PC-3 (cell line): ENCODE results near the gene KLF14. TPM values are rescaled to one million over a fixed set of nuclear protein-coding genes. Genes with fewer than 3 reads are reported as not detected.
A peak's percentile ranks its signal among the peaks of the same experiment; 100 is the strongest.
"Not testable (repeated sequence)": the region's sequence is repeated elsewhere in the genome, so short reads cannot be mapped to it uniquely, and the experiment has no call there.

Experiments
- ATAC-seq: fragments of 200-7000 bp; cut with Tn5 transposase; 2 replicates; pipeline ENCODE4 v1.9.1; 2020; ENCODE audit warnings: mild to moderate bottlenecking, moderate library complexity
- BruUV-seq: library from RNA; stranded (reverse); fragments of 400-500 nt; replicated peaks from 2 replicates; lab custom pipeline; 2021; lab: Mats Ljungman, UMichigan
- CTCF ChIA-PET: fragments of 300-600 bp; sonication (Branson Sonifier 250); formaldehyde crosslinking; loops from one replicate; lab custom pipeline; 2022; ENCODE audit warnings: antibody characterized with exemption; lab: Charles Lee
- POLR2A ChIA-PET: fragments of 300-600 bp; sonication (Branson Sonifier 250); formaldehyde crosslinking; loops from one replicate; lab custom pipeline; 2022; ENCODE audit warnings: antibody characterized with exemption; ENCODE audit not compliant: unreplicated experiment; lab: Charles Lee
- DNase-seq: peaks from one replicate; pipeline ENCODE4 v3.0.0-alpha.2; 2015
- H2AFZ ChIP-seq: fragments of 300-600 bp; sonication (generic); 2 replicates; pipeline ENCODE4 v1.6.0; 2016; ENCODE audit warnings: antibody characterized with exemption, low read length
- H3F3A ChIP-seq: fragments of 300-600 bp; sonication (generic); one replicate; pipeline ENCODE4 v1.6.0; 2017; ENCODE audit warnings: antibody characterized with exemption, low read length, control low read depth, mild to moderate bottlenecking; ENCODE audit not compliant: unreplicated experiment
- H3K27ac ChIP-seq: fragments of 300-600 bp; sonication (generic); 2 replicates; pipeline ENCODE4 v1.5.1; 2016; ENCODE audit warnings: mild to moderate bottlenecking, low read length
- H3K27me3 ChIP-seq: fragments of 300-600 bp; sonication (generic); 2 replicates; pipeline ENCODE4 v1.6.1; 2016; ENCODE audit warnings: low read length, mixed read lengths
- H3K36me3 ChIP-seq: fragments of 300-600 bp; sonication (generic); 2 replicates; pipeline ENCODE4 v1.6.1; 2016; ENCODE audit warnings: low read depth, mixed run types, low read length, mixed read lengths
- H3K4me1 ChIP-seq: fragments of 300-600 bp; sonication (generic); 2 replicates; pipeline ENCODE4 v1.5.1; 2016; ENCODE audit warnings: low read length; ENCODE audit not compliant: insufficient read depth
- H3K4me2 ChIP-seq: fragments of 300-600 bp; sonication (generic); 2 replicates; pipeline ENCODE4 v1.6.0; 2016; ENCODE audit warnings: low read length
- H3K4me3 ChIP-seq: fragments of 300-600 bp; sonication (generic); 2 replicates; pipeline ENCODE4 v1.5.1; 2016; ENCODE audit warnings: mild to moderate bottlenecking, low read length, mixed read lengths
- H3K79me2 ChIP-seq: fragments of 300-600 bp; sonication (generic); 2 replicates; pipeline ENCODE4 v1.6.1; 2017; ENCODE audit warnings: low read length, mixed read lengths
- H3K9ac ChIP-seq: fragments of 300-600 bp; sonication (generic); 2 replicates; pipeline ENCODE4 v1.6.0; 2016; ENCODE audit warnings: mild to moderate bottlenecking, low read length
- H3K9me2 ChIP-seq: fragments of 300-600 bp; sonication (generic); replicated peaks from 2 replicates; pipeline ENCODE4 v1.6.1; 2016; ENCODE audit warnings: mixed run types, low read length, mixed read lengths
- H3K9me3 ChIP-seq: fragments of 300-600 bp; sonication (generic); 2 replicates; pipeline ENCODE4 v1.6.1; 2016; ENCODE audit warnings: low read length, mixed read lengths
- H4K20me1 ChIP-seq: fragments of 300-600 bp; sonication (generic); 2 replicates; pipeline ENCODE4 v1.6.1; 2016; ENCODE audit warnings: low read length, mixed read lengths
- EZH2 ChIP-seq: fragments of 300-600 bp; sonication (generic); IDR thresholded peaks from one replicate; pipeline ENCODE4 v1.6.1; 2017; ENCODE audit warnings: antibody characterized with exemption, mild to moderate bottlenecking, low read length; ENCODE audit not compliant: unreplicated experiment
- EZH2phosphoT487 ChIP-seq: fragments of 300-600 bp; sonication (generic); IDR thresholded peaks from 2 replicates; pipeline ENCODE4 v1.6.1; 2018; ENCODE audit warnings: mild to moderate bottlenecking, antibody characterized with exemption, low read length, borderline replicate concordance
- intact Hi-C: fragments of 100-400 bp; cut with micrococcal nuclease; formaldehyde crosslinking; loops from 2 replicates; pipeline ENCODE4 v1.9.0; 2023
- total RNA-seq: library from RNA; depleted of rRNA; stranded (reverse); fragments of >200 nt; gene quantifications from 2 replicates; pipeline ENCODE4 v1.2.3, GENCODE V29; 2014
- TF ChIP-seq, protein P1 (sequence below): fragments of 300-600 bp; sonication (generic); conservative IDR thresholded peaks from 2 replicates; pipeline ENCODE4 v1.5.1; 2017; ENCODE audit warnings: antibody characterized with exemption, low read depth, mild to moderate bottlenecking, low read length

Gene KLF14
- total RNA-seq, 1 experiment from 2014 or later: not detected

DNA sequence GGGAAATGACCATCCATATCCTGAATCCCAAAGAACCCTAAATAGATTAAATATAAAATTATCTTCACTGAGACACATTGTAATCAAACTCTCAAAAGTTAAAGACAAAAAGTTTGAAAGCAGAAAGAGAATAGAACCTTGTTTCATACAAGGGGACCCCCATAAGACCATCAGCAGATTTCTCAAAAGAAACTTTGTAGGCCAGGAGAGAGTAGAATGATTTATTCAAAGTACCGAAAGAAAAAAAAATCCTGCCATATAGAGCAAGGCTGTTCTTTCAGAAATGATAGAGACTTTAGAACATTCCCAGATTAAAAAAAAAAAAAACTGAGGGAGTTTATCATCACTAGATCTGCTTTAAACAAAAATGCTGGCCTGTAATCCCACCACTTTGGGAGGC is 34.8 kb upstream of the KLF14 start:
- TF ChIP-seq, protein P1, sequence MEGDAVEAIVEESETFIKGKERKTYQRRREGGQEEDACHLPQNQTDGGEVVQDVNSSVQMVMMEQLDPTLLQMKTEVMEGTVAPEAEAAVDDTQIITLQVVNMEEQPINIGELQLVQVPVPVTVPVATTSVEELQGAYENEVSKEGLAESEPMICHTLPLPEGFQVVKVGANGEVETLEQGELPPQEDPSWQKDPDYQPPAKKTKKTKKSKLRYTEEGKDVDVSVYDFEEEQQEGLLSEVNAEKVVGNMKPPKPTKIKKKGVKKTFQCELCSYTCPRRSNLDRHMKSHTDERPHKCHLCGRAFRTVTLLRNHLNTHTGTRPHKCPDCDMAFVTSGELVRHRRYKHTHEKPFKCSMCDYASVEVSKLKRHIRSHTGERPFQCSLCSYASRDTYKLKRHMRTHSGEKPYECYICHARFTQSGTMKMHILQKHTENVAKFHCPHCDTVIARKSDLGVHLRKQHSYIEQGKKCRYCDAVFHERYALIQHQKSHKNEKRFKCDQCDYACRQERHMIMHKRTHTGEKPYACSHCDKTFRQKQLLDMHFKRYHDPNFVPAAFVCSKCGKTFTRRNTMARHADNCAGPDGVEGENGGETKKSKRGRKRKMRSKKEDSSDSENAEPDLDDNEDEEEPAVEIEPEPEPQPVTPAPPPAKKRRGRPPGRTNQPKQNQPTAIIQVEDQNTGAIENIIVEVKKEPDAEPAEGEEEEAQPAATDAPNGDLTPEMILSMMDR: no peak
- TF ChIP-seq EZH2: no peak
- no peak for TF ChIP-seq EZH2phosphoT487
- ATAC-seq (no peak), DNase-seq (no peak)
- intact Hi-C loops: no loop called here
- Histone ChIP-seq H3F3A (no peaks in the 10 kb centered on the region), H3K27me3 (no peaks in the 10 kb centered on the region), H3K9ac (no peak overlapping the region), H3K9me3 (no peaks in the 10 kb centered on the region), H4K20me1 (no peaks in the 10 kb centered on the region), H3K79me2 (no peaks in the 10 kb centered on the region), H3K4me2 (no peak overlapping the region), H3K36me3 (no peaks in the 10 kb centered on the region), H3K4me1 (no peaks in the 10 kb centered on the region), H3K4me3 (no peak overlapping the region), H3K27ac (no peak overlapping the region), H2AFZ (no peak overlapping the region), H3K9me2 (no peaks in the 10 kb centered on the region)
- no TSS peak for BruUV-seq
- CTCF ChIA-PET: no interaction called here
- POLR2A ChIA-PET: no interaction called here

DNA sequence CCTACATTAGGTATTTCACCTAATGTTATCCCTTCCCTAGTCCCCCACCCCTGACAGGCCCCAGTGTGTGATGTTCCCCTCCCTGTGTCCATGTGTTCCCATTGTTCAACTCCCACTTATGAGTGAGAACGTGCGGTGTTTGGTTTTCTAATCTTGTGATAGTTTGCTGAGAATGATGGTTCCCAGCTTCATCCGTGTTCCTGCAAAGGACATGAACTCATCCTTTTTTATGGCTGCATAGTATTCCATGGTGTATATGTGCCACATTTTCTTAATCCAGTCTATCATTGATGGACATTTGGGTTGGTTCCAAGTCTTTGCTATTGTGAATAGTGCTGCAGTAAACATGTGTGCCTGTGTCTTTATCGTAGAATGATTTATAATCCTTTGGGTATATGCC is 30.6 kb upstream of the KLF14 start:
- H2AFZ ChIP-seq, H3K9ac ChIP-seq, intact Hi-C loops, H3K27me3 ChIP-seq, CTCF ChIA-PET, BruUV-seq, POLR2A ChIA-PET, ATAC-seq, H3F3A ChIP-seq, DNase-seq, H3K79me2 ChIP-seq, H3K9me3 ChIP-seq, H3K4me1 ChIP-seq, H3K36me3 ChIP-seq, H3K27ac ChIP-seq, H4K20me1 ChIP-seq, H3K4me2 ChIP-seq, H3K4me3 ChIP-seq, H3K9me2 ChIP-seq: not testable (repeated sequence)

DNA sequence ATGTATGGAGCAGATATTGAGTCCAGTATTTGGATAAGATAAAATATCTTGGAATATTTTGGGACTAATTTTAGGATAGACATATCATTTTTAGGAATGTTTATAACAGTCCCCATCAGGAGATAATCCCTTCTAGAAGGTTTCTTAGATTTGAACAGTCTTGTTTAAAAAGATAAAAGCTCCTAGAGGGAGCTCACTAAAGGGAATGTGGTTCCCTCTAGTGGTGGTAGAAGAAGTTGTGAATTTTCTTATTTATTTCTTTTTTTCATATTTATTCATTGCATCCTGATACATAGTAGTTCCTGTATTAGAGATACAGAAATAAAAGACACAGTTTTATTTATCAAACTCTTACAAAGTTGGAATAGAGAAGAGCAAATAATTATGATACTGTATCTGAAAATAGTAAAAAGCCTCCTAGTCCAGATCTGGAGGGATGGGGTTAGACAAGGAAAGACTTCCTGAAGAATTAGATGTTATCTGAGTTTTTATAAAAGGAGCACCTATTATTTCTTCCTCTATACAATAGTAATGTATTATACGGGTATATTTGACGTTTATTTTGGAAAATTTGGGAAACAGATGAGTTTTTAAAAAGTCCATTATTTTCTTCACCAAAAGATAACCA is 24.5 kb upstream of the KLF14 start:
- no peak overlapping the region for H2AFZ ChIP-seq
- no TSS peak for BruUV-seq
- H3K4me3 ChIP-seq: no peak overlapping the region
- TF ChIP-seq, protein P1: peak; percentile 83
- no peak for TF ChIP-seq EZH2
- no peak for TF ChIP-seq EZH2phosphoT487
- H3K27me3 ChIP-seq: peaks cover under 1% of the 10 kb centered on the region; the same call in 1 of the 2 replicates
- no peaks in the 10 kb centered on the region for H3K4me1 ChIP-seq
- H3F3A ChIP-seq: no peaks in the 10 kb centered on the region
- CTCF ChIA-PET: interaction anchor here (0.6 to 1.1 kb wide), 5 partner anchors 33 to 696 kb away, joined by 3 to 6 read pairs (median 3); no protein-coding TSS in a partner anchor
- intact Hi-C loops: loop anchor here (2.0 kb wide), 3 partner anchors 74 to 686 kb away; no protein-coding TSS in a partner anchor
- POLR2A ChIA-PET: interaction anchor here (0.7 kb wide), 1 partner anchor 466 kb away, joined by 3 read pairs; no protein-coding TSS in a partner anchor
- H3K9me2 ChIP-seq: no peaks in the 10 kb centered on the region
- no peak overlapping the region for H3K4me2 ChIP-seq
- H3K27ac ChIP-seq: no peak overlapping the region
- no peaks in the 10 kb centered on the region for H3K36me3 ChIP-seq
- H4K20me1 ChIP-seq: no peaks in the 10 kb centered on the region
- no peaks in the 10 kb centered on the region for H3K79me2 ChIP-seq
- H3K9ac ChIP-seq: no peak overlapping the region
- H3K9me3 ChIP-seq: no peaks in the 10 kb centered on the region
- peak; percentile 67 for DNase-seq
- peak; percentile 70 for ATAC-seq
